SH-SY5Y (cell line): ENCODE data around the gene PRICKLE4.

ENCODE experiments used
- GATA2 ChIP-seq: IDR thresholded peaks from 2 replicates; pipeline ENCODE4 v1.6.1; 2011; ENCODE audit warnings: mild to moderate bottlenecking, low read depth, low read length
- GATA3 ChIP-seq: IDR thresholded peaks from 2 replicates; pipeline ENCODE4 v1.6.1; 2011; ENCODE audit warnings: low read depth, mild to moderate bottlenecking, low read length, moderate library complexity

DNA sequence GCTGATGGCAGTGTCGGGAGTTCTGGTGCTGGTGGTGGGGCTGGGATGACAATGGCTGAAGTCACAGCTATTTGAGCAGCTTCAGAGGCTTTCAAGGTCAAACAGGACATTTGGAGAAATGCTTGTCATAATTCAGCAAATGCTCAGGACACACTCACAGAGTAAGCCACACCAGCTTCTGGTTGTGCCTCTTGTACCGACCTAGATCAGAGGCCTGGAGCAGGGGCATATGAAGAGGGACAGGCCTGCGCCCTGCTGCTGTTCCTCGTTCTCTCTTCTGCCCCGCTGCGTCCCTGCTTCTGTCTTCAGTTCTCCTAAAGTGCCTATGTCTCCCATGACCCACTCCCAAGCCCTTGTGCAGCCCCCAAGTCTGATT, 32.5 kb upstream of the PRICKLE4 start:
- TF ChIP-seq GATA2 (no peak), GATA3 (no peak)
